Measurements from ENCODE around the gene FCER1G.

Gene FCER1G

GRCh38 chr1:161172349-161172748, 42.7 kb upstream of the FCER1G start:
- TF ChIP-seq CTCF (IDR thresholded peaks at IDR 0.05; ENCODE audit: insufficient read depth, missing control alignments), result no peak
- no peak for FAIRE-seq
- no peak for DNase-seq (ENCODE audit: insufficient read length, low spot score)

- TF ChIP-seq CTCF (IDR thresholded peaks at IDR 0.05; ENCODE audit: insufficient read depth, missing control alignments), result no peak
- DNase-seq (ENCODE audit: insufficient read length, low spot score), result no peak
- no peak for FAIRE-seq
Observed at GRCh38 chr1:161172776-161173376, 42.2 kb upstream of the FCER1G start.

- FAIRE-seq (no peak), DNase-seq (ENCODE audit: insufficient read length, low spot score) (no peak)
- TF ChIP-seq CTCF (IDR thresholded peaks at IDR 0.05; ENCODE audit: insufficient read depth, missing control alignments), result no peak
Observed at GRCh38 chr1:161173711-161174110, 41.4 kb upstream of the FCER1G start.

- no peak for DNase-seq (ENCODE audit: insufficient read length, low spot score)
- FAIRE-seq, result no peak
- no peak for TF ChIP-seq CTCF (IDR thresholded peaks at IDR 0.05; ENCODE audit: insufficient read depth, missing control alignments)
Observed at GRCh38 chr1:161174911-161175310, 40.2 kb upstream of the FCER1G start.

GRCh38 chr1:161175771-161176453, 39.2 kb upstream of the FCER1G start:
- no peak for DNase-seq (ENCODE audit: insufficient read length, low spot score)
- TF ChIP-seq CTCF (IDR thresholded peaks at IDR 0.05; ENCODE audit: insufficient read depth, missing control alignments), result no peak
- no peak for FAIRE-seq

- FAIRE-seq (no peak), DNase-seq (ENCODE audit: insufficient read length, low spot score) (no peak)
- TF ChIP-seq CTCF (IDR thresholded peaks at IDR 0.05; ENCODE audit: insufficient read depth, missing control alignments), result no peak
Observed at GRCh38 chr1:161176468-161177111, 38.5 kb upstream of the FCER1G start.

Measured in D721Med (cell line).